HG03095 (cell line): Measurements from ENCODE around the gene NAPSA.
"Not testable (repeated sequence)": the region's sequence is repeated elsewhere in the genome, so short reads cannot be mapped to it uniquely, and the experiment has no call there.

ENCODE experiments used
- ATAC-seq: cut with Tn5 transposase; IDR thresholded peaks from one replicate; pipeline ENCODE4 v1.9.1; 2021; ENCODE audit warnings: moderate library complexity; ENCODE audit not compliant: unreplicated experiment

NAPSA gene

GRCh38 chr19:50365434-50366306 is at the start of gene NAPSA:
NAPSA (minus strand) TSS chr19:50365639; CDS start chr19:50365621, 18 bp downstream.
- no peak for ATAC-seq

DNA sequence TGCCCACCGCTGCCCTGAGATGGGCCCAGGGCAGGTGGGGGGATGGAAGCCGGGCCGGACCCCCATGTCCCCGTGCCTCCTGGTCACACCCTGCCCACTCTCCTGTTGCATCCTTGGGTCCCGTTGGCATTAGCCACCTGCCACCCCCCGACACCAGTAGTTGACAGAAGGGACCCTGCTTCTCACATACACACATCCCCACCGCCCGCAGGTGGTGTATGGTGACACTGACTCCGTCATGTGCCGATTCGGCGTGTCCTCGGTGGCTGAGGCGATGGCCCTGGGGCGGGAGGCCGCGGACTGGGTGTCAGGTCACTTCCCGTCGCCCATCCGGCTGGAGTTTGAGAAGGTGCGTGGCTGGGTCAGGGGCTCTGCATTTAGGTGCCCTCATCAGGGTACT is 48.1 kb upstream of the NAPSA start:
- ATAC-seq: no peak

GRCh38 chr19:50413096-50413495 is 47.7 kb upstream of the NAPSA start:
- no peak for ATAC-seq

DNA sequence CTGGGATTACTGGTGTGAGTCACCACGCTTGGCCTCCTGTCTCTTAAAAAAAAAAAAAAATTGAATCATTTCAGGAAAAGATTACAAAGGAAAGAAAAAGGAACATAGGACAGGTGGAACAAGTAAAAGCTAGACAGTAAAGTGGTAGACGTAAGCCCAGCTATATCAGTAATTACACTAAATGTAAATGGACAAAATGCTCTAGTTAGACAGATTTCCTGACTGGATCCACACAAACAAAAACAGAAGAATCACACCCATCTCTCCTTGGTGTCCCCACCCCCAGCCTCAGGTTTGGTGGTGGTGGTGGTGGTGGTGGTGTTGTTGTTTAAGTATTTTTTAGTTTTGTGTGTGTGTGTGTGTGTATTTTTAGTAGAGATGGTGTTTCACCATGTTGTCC is 47.0 kb upstream of the NAPSA start:
- ATAC-seq: no peak

DNA sequence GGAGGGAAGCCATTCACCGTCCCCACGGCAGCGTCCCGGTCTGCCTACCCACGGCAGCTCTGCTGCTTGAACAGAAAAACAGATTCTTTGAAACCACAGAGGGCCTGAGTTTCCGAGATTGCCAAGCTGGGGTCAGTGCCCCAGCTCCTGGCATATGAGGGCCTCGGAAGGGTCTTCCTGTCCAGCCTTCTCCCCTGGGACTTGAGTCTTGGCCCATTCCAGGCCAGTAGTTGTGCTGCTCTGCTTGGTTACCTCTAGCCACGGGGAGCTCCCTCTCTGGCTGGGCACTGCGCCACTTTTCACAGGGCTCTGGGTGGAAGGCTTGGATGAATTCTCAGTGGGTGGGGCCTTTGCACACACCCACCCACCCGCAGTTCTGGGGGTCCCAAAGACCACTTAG is 44.7 kb upstream of the NAPSA start:
- ATAC-seq: no peak

DNA sequence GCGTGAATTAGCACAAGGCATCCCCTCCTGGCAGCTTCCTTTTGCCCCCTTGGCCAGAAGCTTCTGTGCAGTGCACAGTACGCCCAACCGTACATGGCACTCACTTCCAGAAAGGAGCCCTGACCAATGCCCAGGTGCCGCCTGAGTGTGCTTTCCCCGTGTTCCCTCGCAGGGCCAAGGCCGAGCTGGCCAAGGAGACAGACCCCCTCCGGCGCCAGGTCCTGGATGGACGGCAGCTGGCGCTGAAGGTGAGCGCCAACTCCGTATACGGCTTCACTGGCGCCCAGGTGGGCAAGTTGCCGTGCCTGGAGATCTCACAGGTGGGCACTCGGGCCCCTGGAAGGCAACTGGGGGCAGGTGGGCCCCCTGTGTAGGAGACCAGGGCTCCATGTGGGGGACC is 43.9 kb upstream of the NAPSA start:
- ATAC-seq: no peak

DNA sequence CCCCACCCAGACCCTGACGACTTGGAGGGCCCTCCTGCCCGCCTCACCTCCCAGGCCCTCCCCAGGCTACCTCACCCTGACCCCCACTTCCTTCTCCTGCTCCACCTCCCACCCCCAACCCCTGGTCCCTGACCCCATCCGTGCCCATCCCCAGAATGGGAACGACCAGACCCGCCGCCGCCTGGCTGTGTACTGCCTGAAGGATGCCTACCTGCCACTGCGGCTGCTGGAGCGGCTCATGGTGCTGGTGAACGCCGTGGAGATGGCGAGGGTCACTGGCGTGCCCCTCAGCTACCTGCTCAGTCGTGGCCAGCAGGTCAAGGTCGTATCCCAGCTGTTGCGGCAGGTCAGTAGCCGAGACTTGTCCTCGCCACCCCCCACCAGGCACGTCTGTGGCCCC is 41.4 kb upstream of the NAPSA start:
- ATAC-seq: no peak

- ATAC-seq: no peak
Observed at GRCh38 chr19:50406156-50406820, 40.8 kb upstream of the NAPSA start.

DNA sequence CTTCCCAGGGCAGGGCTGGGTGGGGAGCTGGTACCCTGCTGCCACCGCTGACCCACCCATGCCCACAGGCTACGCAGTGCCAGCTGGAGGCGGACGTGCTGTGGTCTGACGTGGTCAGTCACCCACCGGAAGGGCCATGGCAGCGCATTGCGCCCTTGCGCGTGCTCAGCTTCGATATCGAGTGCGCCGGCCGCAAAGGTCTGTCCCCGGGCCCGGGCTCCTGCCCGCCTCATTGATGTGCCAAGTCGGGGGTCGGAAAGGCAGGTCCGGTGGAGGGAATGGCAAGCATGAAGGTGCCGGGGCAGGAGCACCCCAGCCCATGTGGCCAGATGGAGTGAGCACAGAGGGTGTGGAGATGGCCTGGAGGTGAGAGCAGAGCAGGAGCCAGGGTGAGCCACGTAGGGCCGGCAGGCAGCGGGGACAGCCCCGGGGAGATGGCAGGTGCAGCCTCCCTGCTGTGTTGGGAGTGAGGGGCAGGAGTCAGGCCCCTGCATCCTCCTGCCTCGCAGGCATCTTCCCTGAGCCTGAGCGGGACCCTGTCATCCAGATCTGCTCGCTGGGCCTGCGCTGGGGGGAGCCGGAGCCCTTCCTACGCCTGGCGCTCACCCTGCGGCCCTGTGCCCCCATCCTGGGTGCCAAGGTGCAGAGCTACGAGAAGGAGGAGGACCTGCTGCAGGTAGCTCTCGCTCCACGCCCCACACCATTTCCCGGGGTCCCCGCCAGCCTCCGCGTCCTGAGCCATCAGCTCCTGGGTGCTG is 37.3 kb upstream of the NAPSA start:
- no peak for ATAC-seq

DNA sequence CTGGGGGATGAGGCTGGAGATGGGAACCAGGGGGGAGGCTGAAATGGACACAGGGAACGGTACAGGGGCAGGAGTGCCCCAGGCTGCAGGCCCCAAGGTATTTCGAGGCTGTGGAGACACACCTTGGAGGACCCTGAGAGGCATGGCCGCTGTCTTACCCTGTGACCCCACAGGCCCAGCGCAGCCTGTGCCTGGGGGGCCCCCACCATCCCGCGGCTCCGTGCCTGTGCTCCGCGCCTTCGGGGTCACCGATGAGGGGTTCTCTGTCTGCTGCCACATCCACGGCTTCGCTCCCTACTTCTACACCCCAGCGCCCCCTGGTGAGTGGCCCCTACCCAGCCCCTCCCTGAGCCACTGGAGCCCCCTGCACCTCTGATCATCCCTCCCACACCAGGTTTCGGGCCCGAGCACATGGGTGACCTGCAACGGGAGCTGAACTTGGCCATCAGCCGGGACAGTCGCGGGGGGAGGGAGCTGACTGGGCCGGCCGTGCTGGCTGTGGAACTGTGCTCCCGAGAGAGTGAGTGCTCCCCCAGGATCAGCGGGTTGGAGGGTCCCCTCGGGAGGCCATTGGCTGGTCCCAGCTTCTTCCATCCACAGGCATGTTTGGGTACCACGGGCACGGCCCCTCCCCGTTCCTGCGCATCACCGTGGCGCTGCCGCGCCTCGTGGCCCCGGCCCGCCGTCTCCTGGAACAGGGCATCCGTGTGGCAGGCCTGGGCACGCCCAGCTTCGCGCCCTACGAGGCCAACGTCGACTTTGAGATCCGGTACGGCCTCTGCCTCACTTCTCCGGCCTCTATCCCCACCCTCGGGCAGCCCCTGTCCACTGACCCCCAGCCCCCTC is 36.4 kb upstream of the NAPSA start:
- ATAC-seq: no peak

DNA sequence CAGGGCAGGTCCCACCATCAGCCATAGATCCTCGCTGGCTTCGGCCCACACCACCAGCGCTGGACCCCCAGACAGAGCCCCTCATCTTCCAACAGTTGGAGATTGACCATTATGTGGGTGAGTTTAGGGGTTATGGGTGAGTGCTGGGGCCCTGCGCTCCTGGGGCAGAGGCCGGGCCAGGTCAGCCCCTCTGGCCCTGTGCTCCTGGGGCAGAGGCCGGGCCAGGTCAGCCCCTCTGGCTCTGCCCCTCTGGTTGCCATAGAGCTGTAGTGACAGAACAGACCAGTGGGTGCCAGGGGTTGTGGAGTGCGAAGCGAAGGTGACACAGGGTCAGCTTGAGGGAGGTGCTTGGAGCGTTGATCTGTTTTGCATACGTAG is 33.9 kb upstream of the NAPSA start:
- no peak for ATAC-seq

- no peak for ATAC-seq
Observed at GRCh38 chr19:50398675-50399367, 33.4 kb upstream of the NAPSA start.

- ATAC-seq: no peak
Observed at GRCh38 chr19:50394017-50394416, 28.6 kb upstream of the NAPSA start.

DNA sequence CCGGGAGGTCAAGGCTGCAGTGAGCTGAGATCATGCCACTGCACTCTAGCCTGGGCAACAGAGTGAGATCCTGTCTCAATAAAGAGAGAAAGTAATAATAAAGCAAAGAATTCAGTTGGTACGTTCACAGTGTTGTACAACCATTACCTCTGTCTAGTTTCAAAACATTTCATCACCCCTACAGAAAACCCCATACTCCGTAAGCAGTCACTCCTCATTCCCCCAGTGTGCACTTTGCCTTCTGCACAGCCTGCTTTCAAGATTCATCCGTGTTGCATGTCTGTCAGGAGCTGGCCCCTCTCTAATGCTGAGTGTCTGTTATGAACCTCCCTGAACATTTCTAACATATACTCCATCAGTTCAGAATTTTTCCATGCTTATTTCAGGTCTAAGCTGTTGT is 28.1 kb upstream of the NAPSA start:
- ATAC-seq: no peak

DNA sequence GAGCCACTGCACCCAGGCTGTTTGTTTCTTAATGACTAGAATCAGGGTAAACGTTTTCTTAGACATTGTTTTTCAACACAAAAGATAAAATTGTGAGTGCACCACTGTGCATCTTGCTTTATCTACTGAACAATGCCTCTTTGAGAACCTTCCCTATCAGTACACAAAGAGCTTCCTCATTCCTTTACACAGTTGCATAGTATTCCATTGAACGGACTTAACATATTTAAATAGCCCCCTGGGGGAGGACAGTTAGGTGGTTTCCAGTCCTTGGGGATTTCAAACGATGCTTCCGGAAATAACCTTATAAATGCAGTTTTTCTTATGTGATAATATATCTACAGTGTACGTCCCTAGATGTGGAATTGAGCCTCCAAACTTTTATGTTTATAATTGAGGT is 27.3 kb upstream of the NAPSA start:
- ATAC-seq: no peak

DNA sequence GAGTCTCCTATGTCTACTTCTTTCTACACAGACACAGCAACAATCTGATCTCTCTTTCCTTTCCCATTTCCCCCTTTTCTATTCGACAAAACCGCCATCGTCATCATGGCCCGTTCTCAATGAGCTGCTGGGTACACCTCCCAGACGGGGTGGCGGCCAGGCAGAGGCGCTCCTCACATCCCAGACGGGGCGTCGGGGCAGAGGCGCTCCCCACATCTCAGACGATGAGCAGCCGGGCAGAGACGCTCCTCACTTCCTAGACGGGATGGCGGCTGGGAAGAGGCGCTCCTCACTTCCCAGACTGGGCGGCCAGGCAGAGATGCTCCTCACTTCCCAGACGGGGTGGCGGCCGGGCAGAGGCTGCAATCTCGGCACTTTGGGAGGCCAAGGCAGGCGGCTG is 25.5 kb upstream of the NAPSA start:
- not testable (repeated sequence) for ATAC-seq

DNA sequence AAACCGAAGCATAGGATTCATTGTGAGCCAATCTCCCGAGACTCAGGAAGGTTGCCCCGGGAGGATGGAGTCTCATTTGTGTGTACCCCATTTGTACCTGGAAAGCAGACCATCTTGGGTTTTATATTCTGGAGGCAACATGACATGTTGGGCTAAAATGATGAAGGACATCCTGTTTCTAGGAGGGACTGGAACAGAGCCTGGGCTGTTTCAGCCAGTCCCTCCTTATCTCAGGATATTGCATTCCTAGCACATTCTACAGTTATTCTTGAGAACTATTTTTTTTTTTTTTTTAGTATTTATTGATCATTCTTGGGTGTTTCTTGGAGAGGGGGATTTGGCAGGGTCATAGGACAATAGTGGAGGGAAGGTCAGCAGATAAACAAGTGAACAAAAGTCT is 24.9 kb upstream of the NAPSA start:
- ATAC-seq: not testable (repeated sequence)

GRCh38 chr19:50387868-50388245 is 22.4 kb upstream of the NAPSA start:
- no peak for ATAC-seq

- no peak for ATAC-seq
Observed at GRCh38 chr19:50387176-50387867, 21.9 kb upstream of the NAPSA start.
